ENCODE results near the gene PCDH10. TPM values are rescaled to one million over a fixed set of nuclear protein-coding genes. Genes with fewer than 3 reads are reported as not detected.

Gene PCDH10
- total RNA-seq, 4 donors from 2014 or later, result 0.27 to 0.83 (median 0.50) TPM

DNA sequence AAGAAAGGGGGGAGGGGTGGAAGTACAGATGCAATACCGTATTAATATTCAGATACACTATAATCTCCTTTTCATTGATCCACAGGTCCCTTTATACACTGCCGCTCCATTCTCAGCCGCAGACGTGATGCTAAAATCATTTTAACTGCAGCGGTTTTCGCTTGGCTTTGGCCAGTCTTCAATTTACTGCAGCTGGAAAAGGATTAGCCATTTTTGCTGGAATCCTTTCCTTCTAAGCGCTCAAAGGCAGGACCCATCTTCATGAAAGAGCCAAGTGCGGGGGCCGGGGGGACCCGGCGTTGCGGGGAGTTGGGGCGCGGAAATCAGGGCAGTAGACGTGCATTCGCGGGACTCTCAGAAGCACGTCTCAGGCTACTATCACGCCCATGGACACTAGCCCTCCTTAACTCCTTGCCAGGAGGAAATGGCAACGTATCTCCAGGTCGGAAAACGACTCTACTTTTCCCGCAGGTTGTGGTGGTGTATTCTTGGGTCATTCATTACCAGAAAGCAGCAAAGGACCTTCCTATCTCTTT lies 1.7 kb upstream of the PCDH10 start:
- Histone ChIP-seq H3K4me3 (peak overlapping the region in 1 of 4 donors; percentile 19), H3K36me3 (no peaks in the 10 kb centered on the region), H3K27ac (no peak overlapping the region), H3K9me3 (peaks cover 0 to 8% (median 0%) of the 10 kb centered on the region in 4 donors), H3K27me3 (peaks cover 0 to 17% of the 10 kb centered on the region in 2 donors), H3K4me1 (peaks cover 0 to 36% (median 0%) of the 10 kb centered on the region in 4 donors)
- TF ChIP-seq POLR2A (IDR thresholded peaks at IDR 0.05) (no peak), CTCF (IDR thresholded peaks at IDR 0.05) (no peak)
- no peak for DNase-seq

DNA sequence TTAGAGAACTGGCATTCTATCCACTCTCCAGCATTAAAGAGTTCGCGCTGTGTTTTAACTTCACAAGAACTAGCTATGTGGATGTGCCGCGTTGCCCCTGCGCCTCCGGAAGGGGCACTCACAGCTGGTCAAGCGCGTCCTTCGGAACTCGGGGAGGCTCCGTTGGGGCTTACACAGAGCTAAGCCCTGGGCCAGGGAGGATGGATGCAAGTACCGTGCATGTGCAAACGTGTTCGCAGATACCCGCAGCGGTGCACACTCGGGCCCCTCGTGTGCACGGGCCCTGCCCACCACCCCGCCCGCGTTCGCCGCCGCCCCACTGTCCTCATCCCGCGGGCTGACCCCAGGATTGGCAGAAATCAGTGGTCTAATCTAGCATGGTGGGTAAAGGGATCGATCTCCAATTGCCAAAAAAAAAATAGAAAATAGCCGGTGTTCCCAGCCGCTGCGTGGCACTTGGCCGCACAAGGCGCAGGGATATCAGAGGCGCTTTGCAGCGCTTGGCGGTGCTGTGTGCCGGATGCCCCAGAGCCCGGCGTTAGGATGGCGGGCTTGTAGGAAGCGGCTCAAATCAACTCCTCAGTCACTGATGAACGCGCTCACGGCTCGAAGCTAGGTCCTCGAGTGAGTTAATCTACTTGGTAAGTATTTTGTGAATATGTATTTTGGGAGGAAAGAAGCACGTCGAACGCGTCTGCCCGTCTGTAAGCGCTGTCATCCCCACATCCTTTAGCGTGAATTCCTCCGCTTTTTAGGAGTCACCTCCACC lies 989 bp upstream of the PCDH10 start:
- Histone ChIP-seq H3K9me3 (peaks cover 0 to 8% (median 0%) of the 10 kb centered on the region in 4 donors), H3K27ac (no peak overlapping the region), H3K27me3 (peaks cover 0 to 17% of the 10 kb centered on the region in 2 donors), H3K4me1 (peaks cover 0 to 36% (median 0%) of the 10 kb centered on the region in 4 donors), H3K4me3 (peak overlapping the region; percentile 7 to 43 (median 20)), H3K36me3 (no peaks in the 10 kb centered on the region)
- TF ChIP-seq POLR2A (IDR thresholded peaks at IDR 0.05) (no peak), CTCF (IDR thresholded peaks at IDR 0.05) (no peak)
- DNase-seq, result no peak

- H3K27ac ChIP-seq, result no peak overlapping the region
- peaks cover 0 to 8% (median 0%) of the 10 kb centered on the region in 4 donors for H3K9me3 ChIP-seq
- peaks cover 0 to 36% (median 0%) of the 10 kb centered on the region in 4 donors for H3K4me1 ChIP-seq
- TF ChIP-seq CTCF (IDR thresholded peaks at IDR 0.05) (no peak), POLR2A (IDR thresholded peaks at IDR 0.05) (no peak)
- H3K4me3 ChIP-seq, result peak overlapping the region in 2 of 4 donors; percentile 32 to 43
- H3K27me3 ChIP-seq, result peaks cover 0 to 17% of the 10 kb centered on the region in 2 donors
- H3K36me3 ChIP-seq, result no peaks in the 10 kb centered on the region
- no peak for DNase-seq
Observed at GRCh38 chr4:133149364-133149695, 236 bp downstream of the PCDH10 start.

DNA sequence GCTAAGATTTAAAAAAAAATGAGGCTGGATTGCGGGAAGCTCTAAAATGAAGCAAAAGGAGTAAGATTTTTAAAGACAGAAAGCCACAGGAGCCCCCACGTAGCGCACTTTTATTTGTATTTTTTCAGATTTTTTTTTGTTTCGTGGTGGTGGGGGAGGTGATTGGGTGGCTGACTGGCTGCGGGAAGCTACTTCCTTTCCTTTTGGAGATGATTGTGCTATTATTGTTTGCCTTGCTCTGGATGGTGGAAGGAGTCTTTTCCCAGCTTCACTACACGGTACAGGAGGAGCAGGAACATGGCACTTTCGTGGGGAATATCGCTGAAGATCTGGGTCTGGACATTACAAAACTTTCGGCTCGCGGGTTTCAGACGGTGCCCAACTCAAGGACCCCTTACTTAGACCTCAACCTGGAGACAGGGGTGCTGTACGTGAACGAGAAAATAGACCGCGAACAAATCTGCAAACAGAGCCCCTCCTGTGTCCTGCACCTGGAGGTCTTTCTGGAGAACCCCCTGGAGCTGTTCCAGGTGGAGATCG lies 908 bp downstream of the PCDH10 start:
- TF ChIP-seq POLR2A (IDR thresholded peaks at IDR 0.05), result no peak
- peak overlapping the region in 1 of 4 donors; percentile 43 for H3K4me3 ChIP-seq
- DNase-seq, result no peak

DNA sequence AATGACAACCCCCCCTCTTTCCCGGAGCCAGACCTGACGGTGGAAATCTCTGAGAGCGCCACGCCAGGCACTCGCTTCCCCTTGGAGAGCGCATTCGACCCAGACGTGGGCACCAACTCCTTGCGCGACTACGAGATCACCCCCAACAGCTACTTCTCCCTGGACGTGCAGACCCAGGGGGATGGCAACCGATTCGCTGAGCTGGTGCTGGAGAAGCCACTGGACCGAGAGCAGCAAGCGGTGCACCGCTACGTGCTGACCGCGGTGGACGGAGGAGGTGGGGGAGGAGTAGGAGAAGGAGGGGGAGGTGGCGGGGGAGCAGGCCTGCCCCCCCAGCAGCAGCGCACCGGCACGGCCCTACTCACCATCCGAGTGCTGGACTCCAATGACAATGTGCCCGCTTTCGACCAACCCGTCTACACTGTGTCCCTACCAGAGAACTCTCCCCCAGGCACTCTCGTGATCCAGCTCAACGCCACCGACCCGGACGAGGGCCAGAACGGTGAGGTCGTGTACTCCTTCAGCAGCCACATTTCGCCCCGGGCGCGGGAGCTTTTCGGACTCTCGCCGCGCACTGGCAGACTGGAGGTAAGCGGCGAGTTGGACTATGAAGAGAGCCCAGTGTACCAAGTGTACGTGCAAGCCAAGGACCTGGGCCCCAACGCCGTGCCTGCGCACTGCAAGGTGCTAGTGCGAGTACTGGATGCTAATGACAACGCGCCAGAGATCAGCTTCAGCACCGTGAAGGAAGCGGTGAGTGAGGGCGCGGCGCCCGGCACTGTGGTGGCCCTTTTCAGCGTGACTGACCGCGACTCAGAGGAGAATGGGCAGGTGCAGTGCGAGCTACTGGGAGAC lies 1.6 kb downstream of the PCDH10 start:
- Histone ChIP-seq H3K27me3 (peaks cover 0 to 17% of the 10 kb centered on the region in 2 donors), H3K4me1 (peaks cover 0 to 36% (median 0%) of the 10 kb centered on the region in 4 donors), H3K27ac (no peak overlapping the region), H3K9me3 (peaks cover 0 to 8% (median 0%) of the 10 kb centered on the region in 4 donors), H3K4me3 (peak overlapping the region in 1 of 4 donors; percentile 43), H3K36me3 (no peaks in the 10 kb centered on the region)
- no peak for DNase-seq
- no peak for TF ChIP-seq POLR2A (IDR thresholded peaks at IDR 0.05)
- TF ChIP-seq CTCF (IDR thresholded peaks at IDR 0.05), result no peak

More for the DNA sequence above, 908 bp downstream of the PCDH10 start:
- H3K36me3 ChIP-seq, result no peaks in the 10 kb centered on the region
- peaks cover 0 to 8% (median 0%) of the 10 kb centered on the region in 4 donors for H3K9me3 ChIP-seq
- no peak overlapping the region for H3K27ac ChIP-seq
- H3K4me1 ChIP-seq, result peaks cover 0 to 36% (median 0%) of the 10 kb centered on the region in 4 donors
- H3K27me3 ChIP-seq, result peaks cover 0 to 17% of the 10 kb centered on the region in 2 donors

Data from Peyer's patch (tissue), 4 donors.